Ovary (tissue), 9 donors: Measurements from ENCODE around the gene PPP2R3B. TPM values are rescaled to one million over a fixed set of nuclear protein-coding genes. Genes with fewer than 3 reads are reported as not detected.
A peak's percentile ranks its signal among the peaks of the same experiment; 100 is the strongest.

Experiments used
- DNase-seq, 5 donors: peaks; one replicate each; pipeline ENCODE4 v3.0.0-alpha.2; 2019 to 2020
- H3K27ac ChIP-seq, 2 donors: fragments of 200-600 bp; one replicate each; pipeline versions ENCODE4 v1.5.1 to v1.8.0; 2019 to 2022
- H3K27me3 ChIP-seq: fragments of 200-600 bp; one replicate; pipeline ENCODE4 v1.8.0; 2022
- H3K36me3 ChIP-seq: fragments of 200-600 bp; sonication (generic); one replicate; pipeline ENCODE4 v1.5.1; 2019
- H3K4me1 ChIP-seq: one replicate; pipeline ENCODE4 v1.8.1; 2013; ENCODE audit warnings: mild to moderate bottlenecking, moderate library complexity; ENCODE audit not compliant: insufficient read depth
- H3K4me3 ChIP-seq: fragments of 200-600 bp; sonication (generic); one replicate; pipeline ENCODE4 v1.5.1; 2017
- H3K9me3 ChIP-seq, 2 donors: fragments of 200-600 bp in 1 of 2; sonication (generic) in 1 of 2; one replicate each; pipeline versions ENCODE4 v1.5.1 to v1.8.1; 2013 to 2019; ENCODE audit warnings: mild to moderate bottlenecking in 1 of 2, moderate library complexity in 1 of 2
- CTCF ChIP-seq, 3 donors: fragments of 450-650 bp in 2 of 3; fragments of 200-600 bp in 1 of 3; IDR thresholded peaks; one replicate each; pipeline versions ENCODE4 v1.5.1 to v1.8.0; 2016 to 2022; ENCODE audit warnings: antibody characterized with exemption in 3 of 3, mild to moderate bottlenecking in 1 of 3
- EP300 ChIP-seq: sonication (generic); formaldehyde crosslinking; IDR thresholded peaks from one replicate; pipeline ENCODE4 v1.6.1; 2017; ENCODE audit warnings: antibody characterized with exemption
- POLR2A ChIP-seq: fragments of 450-650 bp; IDR thresholded peaks from one replicate; pipeline ENCODE4 v1.6.1; 2017; ENCODE audit warnings: antibody characterized with exemption, mild to moderate bottlenecking, moderate library complexity
- WGBS, 3 donors: extraction: QIAGEN DNeasy Blood & Tissue Kit in 1 of 3; methylation state at CpG; one replicate each; pipeline versions ENCODE4 v1.1.5 to v1.1.7; 2013 to 2017; 5-methylcytosine and 5-hydroxymethylcytosine counted together
- intact Hi-C, 4 donors: fragments of 100-400 bp; cut with DNase I; formaldehyde crosslinking; loops; one replicate each; pipeline versions ENCODE4 v1.11.0 to v1.15.1; 2022 to 2023
- polyA plus RNA-seq, 2 donors: library from polyadenylated mRNA; stranded (reverse); fragments of 200-250 nt in 1 of 2; fragments of 350-450 nt in 1 of 2; fragmentation: Illumina TruSeq in 1 of 2; extraction: RNeasy Lipid Tissue Mini Kit (QIAGEN cat#74804) in 1 of 2; gene quantifications; one replicate each; pipeline ENCODE4 v1.2.3, GENCODE V29; 2013 to 2014
- total RNA-seq, 7 donors: library from RNA; depleted of rRNA in 2 of 7; stranded (reverse); fragments of >200 nt in 2 of 7; fragmentation: NEBNext Ultra II Directional in 3 of 7; extraction: Animal tissue kit (Norgen Biotek cat#: 25700) in 3 of 7; gene quantifications; one replicate each; pipeline versions ENCODE4 v1.1.0 to v1.2.4, GENCODE V29; 2016 to 2023
- donor health status: DM: no; HTN: no; CAD: no; lungs with moderate emphysema.
- donor health status: DM: no; HTN: no; CAD: no.
- donor health status: Bipolar disorder and iron deficiency.
- donor health status: DM: yes; HTN: yes; CAD: no.
- donor health status: DM: no; HTN: no; CAD: no.
- donor health status: DM: yes; HTN: yes; CAD: no.

PPP2R3B gene
- total and polyA plus RNA-seq, 9 donors, result 2.3 to 25.0 (median 18.4) TPM

GRCh38 chrX:340641-341423, 45.9 kb downstream of the PPP2R3B start:
- H3K36me3 ChIP-seq, result no peaks in the 10 kb centered on the region
- no peak overlapping the region for H3K27ac ChIP-seq
- no peak for TF ChIP-seq CTCF (IDR thresholded peaks at IDR 0.05)
- no peak for TF ChIP-seq POLR2A
- no peak for TF ChIP-seq EP300
- H3K27me3 ChIP-seq, result no peaks in the 10 kb centered on the region
- H3K9me3 ChIP-seq, result no peaks in the 10 kb centered on the region
- intact Hi-C loops, result no loop called here
- no peak overlapping the region for H3K4me3 ChIP-seq
- no peaks in the 10 kb centered on the region for H3K4me1 ChIP-seq
- DNase-seq, result peak in 2 of 5 donors; percentile 6 to 28
- WGBS, 3 donors, result 90 to 97% (median 96%) methylated on average over 41 to 52 of the region's 52 CpGs

- no peaks in the 10 kb centered on the region for H3K4me1 ChIP-seq
- no peak for DNase-seq
- H3K36me3 ChIP-seq, result no peaks in the 10 kb centered on the region
- WGBS, 3 donors, result 89 to 92% (median 91%) methylated on average over 20 to 24 of the region's 24 CpGs
- H3K27me3 ChIP-seq, result no peaks in the 10 kb centered on the region
- TF ChIP-seq EP300 (no peak), CTCF (IDR thresholded peaks at IDR 0.05) (no peak), POLR2A (no peak)
- H3K9me3 ChIP-seq, result no peaks in the 10 kb centered on the region
- H3K4me3 ChIP-seq, result no peak overlapping the region
- intact Hi-C loops, result no loop called here
- H3K27ac ChIP-seq, result no peak overlapping the region
Observed at GRCh38 chrX:340121-340520, 46.6 kb downstream of the PPP2R3B start.

- no peak overlapping the region for H3K4me3 ChIP-seq
- peak in 1 of 5 donors; percentile 20 for DNase-seq
- no peak overlapping the region for H3K27ac ChIP-seq
- no peaks in the 10 kb centered on the region for H3K36me3 ChIP-seq
- TF ChIP-seq POLR2A (no peak), EP300 (no peak), CTCF (IDR thresholded peaks at IDR 0.05) (no peak)
- no peaks in the 10 kb centered on the region for H3K4me1 ChIP-seq
- no peaks in the 10 kb centered on the region for H3K9me3 ChIP-seq
- H3K27me3 ChIP-seq, result no peaks in the 10 kb centered on the region
- intact Hi-C loops, result no loop called here
- 95 to 98% (median 95%) methylated on average over 44 of the region's 44 CpGs for WGBS, 3 donors
Observed at GRCh38 chrX:338836-339400, 47.8 kb downstream of the PPP2R3B start.

GRCh38 chrX:338281-338835, 48.3 kb downstream of the PPP2R3B start:
- Histone ChIP-seq H3K4me1 (no peaks in the 10 kb centered on the region), H3K9me3 (no peaks in the 10 kb centered on the region), H3K27me3 (no peaks in the 10 kb centered on the region), H3K27ac (no peak overlapping the region), H3K36me3 (no peaks in the 10 kb centered on the region), H3K4me3 (no peak overlapping the region)
- intact Hi-C loops, result no loop called here
- 92 to 96% (median 92%) methylated on average over 51 to 53 of the region's 53 CpGs for WGBS, 3 donors
- TF ChIP-seq POLR2A (no peak), CTCF (IDR thresholded peaks at IDR 0.05) (no peak), EP300 (no peak)
- DNase-seq, result peak in 1 of 5 donors; percentile 21
